Uterus (tissue), 4 donors: ENCODE data around the gene S100Z. TPM values are rescaled to one million over a fixed set of nuclear protein-coding genes. Genes with fewer than 3 reads are reported as not detected.

ENCODE experiments used
- DNase-seq, 2 donors: peaks; one replicate each; pipeline ENCODE4 v3.0.0-alpha.2; 2019 to 2020
- H3K27ac ChIP-seq, 2 donors: fragments of 200-600 bp; sonication (generic); 1 replicate in 1 of 2; 2 replicates in 1 of 2; pipeline ENCODE4 v1.5.1; 2016 to 2018
- H3K27me3 ChIP-seq, 2 donors: fragments of 200-600 bp; sonication (generic); one replicate each; pipeline ENCODE4 v1.5.1; 2018 to 2019; ENCODE audit warnings: control low read depth in 1 of 2
- H3K36me3 ChIP-seq, 2 donors: fragments of 200-600 bp; sonication (generic); one replicate each; pipeline ENCODE4 v1.5.1; 2019; ENCODE audit warnings: control low read depth in 1 of 2
- H3K4me1 ChIP-seq, 2 donors: fragments of 200-600 bp; sonication (generic); one replicate each; pipeline ENCODE4 v1.5.1; 2018 to 2019; ENCODE audit warnings: control low read depth in 1 of 2
- H3K4me3 ChIP-seq, 2 donors: fragments of 200-600 bp; sonication (generic); 1 replicate in 1 of 2; 2 replicates in 1 of 2; pipeline ENCODE4 v1.5.1; 2018 to 2019; ENCODE audit warnings: mild to moderate bottlenecking in 1 of 2
- H3K9me3 ChIP-seq, 2 donors: fragments of 200-600 bp; sonication (generic); one replicate each; pipeline ENCODE4 v1.5.1; 2019; ENCODE audit warnings: control low read depth in 1 of 2
- POLR2A ChIP-seq, 2 donors: fragments of 450-650 bp; IDR thresholded peaks; one replicate each; pipeline ENCODE4 v1.6.1; 2016; ENCODE audit warnings: antibody characterized with exemption in 2 of 2, mild to moderate bottlenecking in 1 of 2, moderate library complexity in 1 of 2
- intact Hi-C: fragments of 100-400 bp; cut with DNase I; formaldehyde crosslinking; loops from one replicate; pipeline ENCODE4 v1.15.1; 2023; ENCODE audit warnings: low total_unique reads
- total RNA-seq, 4 donors: library from RNA; depleted of rRNA in 3 of 4; stranded (reverse); fragments of >200 nt in 3 of 4; gene quantifications; one replicate each; pipeline versions ENCODE4 v1.1.0 to v1.2.4, GENCODE V29; 2014 to 2023
- TF ChIP-seq, protein P1 (sequence below), 4 experiments: fragments of 200-600 bp in 2 of 4; fragments of 450-650 bp in 2 of 4; sonication (generic) in 2 of 4; IDR thresholded peaks; one replicate each; pipeline ENCODE4 v1.5.1; 2016 to 2019; ENCODE audit warnings: antibody characterized with exemption in 4 of 4, mild to moderate bottlenecking in 2 of 4, moderate library complexity in 1 of 4
- donor health status: DM: yes; HTN: yes; CAD: no.

The S100Z gene
- total RNA-seq, 4 donors from 2014 or later = 0.35 TPM; not detected in 3

DNA sequence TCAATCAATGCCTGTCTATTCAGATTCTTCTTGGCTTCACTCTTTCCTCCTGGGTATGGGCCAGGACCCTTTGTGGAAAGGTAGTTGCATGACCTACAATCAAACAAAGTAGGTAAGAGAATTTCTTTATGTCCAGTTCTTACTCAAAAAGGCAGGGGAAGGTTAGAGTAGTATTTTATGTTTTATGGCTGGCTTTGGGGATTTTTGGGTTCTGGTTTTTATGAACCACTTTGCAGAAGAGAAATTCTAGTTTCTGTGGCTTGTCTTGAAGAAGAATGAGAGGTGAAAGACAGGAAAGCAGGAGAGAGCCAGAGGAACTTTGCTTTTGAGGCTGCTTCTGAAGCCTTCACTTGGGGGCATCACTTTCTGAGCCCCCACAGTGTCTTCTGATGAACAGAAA is 88.4 kb downstream of the S100Z start:
- intact Hi-C loops = no loop called here
- Histone ChIP-seq H3K27me3 (no peaks in the 10 kb centered on the region), H3K4me1 (no peaks in the 10 kb centered on the region), H3K27ac (no peak overlapping the region), H3K4me3 (no peak overlapping the region), H3K9me3 (no peaks in the 10 kb centered on the region), H3K36me3 (no peaks in the 10 kb centered on the region)
- TF ChIP-seq POLR2A (IDR thresholded peaks at IDR 0.05) = no peak
- TF ChIP-seq, protein P1, sequence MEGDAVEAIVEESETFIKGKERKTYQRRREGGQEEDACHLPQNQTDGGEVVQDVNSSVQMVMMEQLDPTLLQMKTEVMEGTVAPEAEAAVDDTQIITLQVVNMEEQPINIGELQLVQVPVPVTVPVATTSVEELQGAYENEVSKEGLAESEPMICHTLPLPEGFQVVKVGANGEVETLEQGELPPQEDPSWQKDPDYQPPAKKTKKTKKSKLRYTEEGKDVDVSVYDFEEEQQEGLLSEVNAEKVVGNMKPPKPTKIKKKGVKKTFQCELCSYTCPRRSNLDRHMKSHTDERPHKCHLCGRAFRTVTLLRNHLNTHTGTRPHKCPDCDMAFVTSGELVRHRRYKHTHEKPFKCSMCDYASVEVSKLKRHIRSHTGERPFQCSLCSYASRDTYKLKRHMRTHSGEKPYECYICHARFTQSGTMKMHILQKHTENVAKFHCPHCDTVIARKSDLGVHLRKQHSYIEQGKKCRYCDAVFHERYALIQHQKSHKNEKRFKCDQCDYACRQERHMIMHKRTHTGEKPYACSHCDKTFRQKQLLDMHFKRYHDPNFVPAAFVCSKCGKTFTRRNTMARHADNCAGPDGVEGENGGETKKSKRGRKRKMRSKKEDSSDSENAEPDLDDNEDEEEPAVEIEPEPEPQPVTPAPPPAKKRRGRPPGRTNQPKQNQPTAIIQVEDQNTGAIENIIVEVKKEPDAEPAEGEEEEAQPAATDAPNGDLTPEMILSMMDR (IDR thresholded peaks at IDR 0.05) = no peak
- DNase-seq = no peak

DNA sequence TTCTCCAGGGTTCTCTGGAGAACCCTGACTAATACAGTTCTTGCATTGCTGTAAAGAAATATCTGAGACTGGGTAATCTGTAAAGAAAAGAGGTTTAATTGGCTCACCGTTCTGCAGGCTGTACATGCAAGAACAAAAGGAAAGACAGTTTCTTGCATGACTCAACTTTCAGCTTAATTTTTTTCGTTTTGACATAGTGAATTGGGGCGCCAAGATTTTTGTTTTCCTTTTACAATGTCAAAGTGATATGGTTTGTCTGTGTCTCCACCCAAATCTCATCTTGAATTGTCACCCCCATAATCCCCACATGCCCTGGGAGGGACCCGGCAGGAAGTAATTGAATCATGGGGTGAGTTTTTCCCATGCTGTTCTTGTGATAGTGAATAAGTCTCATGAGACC is 91.2 kb downstream of the S100Z start:
- no peak overlapping the region for H3K4me3 ChIP-seq
- no peaks in the 10 kb centered on the region for H3K4me1 ChIP-seq
- TF ChIP-seq, protein P1 (IDR thresholded peaks at IDR 0.05) = no peak
- no peak for TF ChIP-seq POLR2A (IDR thresholded peaks at IDR 0.05)
- no peaks in the 10 kb centered on the region for H3K36me3 ChIP-seq
- no peaks in the 10 kb centered on the region for H3K27me3 ChIP-seq
- intact Hi-C loops = no loop called here
- no peak overlapping the region for H3K27ac ChIP-seq
- DNase-seq = no peak
- H3K9me3 ChIP-seq = no peaks in the 10 kb centered on the region

DNA sequence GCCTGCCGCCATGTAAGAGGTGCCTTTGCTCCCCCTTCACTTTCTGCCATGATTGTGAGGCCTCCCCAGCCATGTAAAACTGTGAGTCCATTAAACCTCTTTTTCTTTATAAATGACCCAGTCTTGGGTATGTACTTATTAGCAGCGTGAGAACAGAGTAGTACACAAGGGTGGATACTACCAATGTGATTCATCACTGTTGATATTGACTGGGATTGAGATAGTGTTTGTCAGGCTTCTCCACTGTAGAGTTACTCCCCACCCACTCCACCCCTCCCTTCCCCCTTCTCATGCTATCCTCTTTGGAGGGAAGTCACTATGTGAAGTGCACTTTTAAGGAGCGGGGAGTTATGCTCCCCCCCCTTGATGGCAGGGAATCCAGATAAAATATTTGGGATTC is 91.6 kb downstream of the S100Z start:
- no peaks in the 10 kb centered on the region for H3K27me3 ChIP-seq
- H3K36me3 ChIP-seq = no peaks in the 10 kb centered on the region
- TF ChIP-seq, protein P1 (IDR thresholded peaks at IDR 0.05) = no peak
- TF ChIP-seq POLR2A (IDR thresholded peaks at IDR 0.05) = no peak
- DNase-seq = no peak
- H3K27ac ChIP-seq = no peak overlapping the region
- H3K4me1 ChIP-seq = no peaks in the 10 kb centered on the region
- H3K4me3 ChIP-seq = no peak overlapping the region
- intact Hi-C loops = no loop called here
- H3K9me3 ChIP-seq = no peaks in the 10 kb centered on the region

DNA sequence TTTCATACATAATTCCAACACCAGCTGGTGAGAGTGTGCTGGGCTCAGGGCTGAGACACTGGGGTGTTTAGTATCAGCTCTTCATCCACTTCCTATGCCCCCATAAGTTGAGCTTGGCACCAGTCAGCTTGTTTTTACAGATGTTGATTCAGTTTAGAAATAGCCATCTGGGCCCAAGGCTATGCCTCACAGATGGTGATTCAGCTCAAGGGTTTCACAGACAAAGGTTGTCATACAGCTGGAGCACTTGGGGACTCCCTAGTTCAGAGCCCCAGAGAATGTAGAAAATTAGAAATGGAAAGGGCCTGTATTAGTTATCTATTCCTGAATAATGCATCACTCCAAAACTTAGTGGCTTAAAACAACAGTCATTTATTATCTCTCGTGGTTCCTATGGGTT is 92.8 kb downstream of the S100Z start:
- TF ChIP-seq POLR2A (IDR thresholded peaks at IDR 0.05) = no peak
- TF ChIP-seq, protein P1 (IDR thresholded peaks at IDR 0.05) = no peak
- DNase-seq = no peak
- Histone ChIP-seq H3K4me1 (no peaks in the 10 kb centered on the region), H3K27ac (no peak overlapping the region), H3K4me3 (no peak overlapping the region), H3K27me3 (no peaks in the 10 kb centered on the region), H3K9me3 (no peaks in the 10 kb centered on the region), H3K36me3 (no peaks in the 10 kb centered on the region)
- intact Hi-C loops = no loop called here

DNA sequence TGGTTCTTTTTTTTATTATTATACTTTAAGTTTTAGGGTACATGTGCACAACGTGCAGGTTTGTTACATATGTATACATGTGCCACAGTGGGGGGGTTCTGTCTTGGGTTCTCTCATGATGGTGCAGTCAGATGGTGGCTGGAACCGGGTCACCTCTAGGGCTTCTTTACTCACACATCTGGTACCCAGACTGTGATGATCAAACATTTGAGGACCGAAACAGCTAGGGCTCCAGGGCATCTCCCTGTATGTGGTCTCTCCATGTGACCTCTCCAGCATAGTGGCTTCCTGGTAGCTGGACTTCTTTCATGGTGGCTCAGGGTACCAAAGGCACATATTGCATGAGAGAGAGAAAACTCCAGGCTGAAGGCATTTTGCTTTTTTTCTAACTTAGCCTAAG is 93.2 kb downstream of the S100Z start:
- H3K9me3 ChIP-seq = no peaks in the 10 kb centered on the region
- no peaks in the 10 kb centered on the region for H3K36me3 ChIP-seq
- no peaks in the 10 kb centered on the region for H3K4me1 ChIP-seq
- H3K27ac ChIP-seq = no peak overlapping the region
- no peak overlapping the region for H3K4me3 ChIP-seq
- DNase-seq = no peak
- intact Hi-C loops = no loop called here
- no peak for TF ChIP-seq POLR2A (IDR thresholded peaks at IDR 0.05)
- TF ChIP-seq, protein P1 (IDR thresholded peaks at IDR 0.05) = no peak
- no peaks in the 10 kb centered on the region for H3K27me3 ChIP-seq
